GM10248 (cell line): ENCODE measurements around the gene LRTM2.

ENCODE experiments used
- CTCF ChIA-PET: fragments of 300-600 bp; sonication (Branson Sonifier 250); formaldehyde crosslinking; extraction: SDS; loops from one replicate; lab custom pipeline; 2021; ENCODE audit warnings: antibody characterized with exemption; lab: Yijun Ruan, JAX
- POLR2A ChIA-PET: fragments of 350-650 bp; sonication (Branson Sonifier 250); formaldehyde crosslinking; extraction: SDS; loops from one replicate; lab custom pipeline; 2020; ENCODE audit warnings: antibody characterized with exemption; lab: Yijun Ruan, JAX
- DNase-seq: peaks from one replicate; pipeline ENCODE4 v3.0.0; 2012; ENCODE audit errors: extremely low spot score
- CTCF ChIP-seq: IDR thresholded peaks from 2 replicates; pipeline ENCODE4 v1.5.1; 2012; ENCODE audit warnings: mild to moderate bottlenecking, low read depth; ENCODE audit errors: extremely low read depth, missing control alignments, control extremely low read depth

The LRTM2 gene

GRCh38 chr12:1832801-1833595 is 12.6 kb downstream of the LRTM2 start:
- ChIA-PET POLR2A (no interaction called here), CTCF (interaction anchor here (1.2 to 1.9 kb wide), 2 partner anchors 10 to 20 kb away, joined by 3 to 4 read pairs; no protein-coding TSS in a partner anchor)
- no peak for DNase-seq
- no peak for TF ChIP-seq CTCF

DNA sequence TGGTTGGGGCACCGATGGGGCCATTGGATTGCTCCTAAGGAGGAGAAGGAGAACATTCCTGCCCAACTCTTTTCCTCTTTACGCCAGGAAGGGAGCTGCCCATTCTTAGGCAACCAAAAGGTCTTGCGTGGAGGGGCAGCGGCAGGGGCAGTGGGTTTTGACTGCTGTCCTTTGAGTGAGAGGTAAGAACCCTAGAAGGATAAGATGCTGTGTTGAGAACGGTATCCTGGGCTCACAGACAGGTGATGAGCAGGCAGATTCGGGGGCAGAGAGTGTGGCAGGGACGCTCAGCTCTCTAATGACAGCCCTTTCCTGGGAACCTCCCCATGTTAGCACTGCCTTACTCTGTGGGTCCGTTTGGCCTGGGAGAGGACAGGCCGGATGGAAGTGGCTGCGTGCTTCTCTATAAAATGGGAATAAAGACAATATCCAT is 13.2 kb downstream of the LRTM2 start:
- TF ChIP-seq CTCF = no peak
- CTCF ChIA-PET = interaction anchor here (1.2 kb wide), 1 partner anchor 21 kb away, joined by 3 read pairs; no protein-coding TSS in a partner anchor
- no peak for DNase-seq
- POLR2A ChIA-PET = no interaction called here

DNA sequence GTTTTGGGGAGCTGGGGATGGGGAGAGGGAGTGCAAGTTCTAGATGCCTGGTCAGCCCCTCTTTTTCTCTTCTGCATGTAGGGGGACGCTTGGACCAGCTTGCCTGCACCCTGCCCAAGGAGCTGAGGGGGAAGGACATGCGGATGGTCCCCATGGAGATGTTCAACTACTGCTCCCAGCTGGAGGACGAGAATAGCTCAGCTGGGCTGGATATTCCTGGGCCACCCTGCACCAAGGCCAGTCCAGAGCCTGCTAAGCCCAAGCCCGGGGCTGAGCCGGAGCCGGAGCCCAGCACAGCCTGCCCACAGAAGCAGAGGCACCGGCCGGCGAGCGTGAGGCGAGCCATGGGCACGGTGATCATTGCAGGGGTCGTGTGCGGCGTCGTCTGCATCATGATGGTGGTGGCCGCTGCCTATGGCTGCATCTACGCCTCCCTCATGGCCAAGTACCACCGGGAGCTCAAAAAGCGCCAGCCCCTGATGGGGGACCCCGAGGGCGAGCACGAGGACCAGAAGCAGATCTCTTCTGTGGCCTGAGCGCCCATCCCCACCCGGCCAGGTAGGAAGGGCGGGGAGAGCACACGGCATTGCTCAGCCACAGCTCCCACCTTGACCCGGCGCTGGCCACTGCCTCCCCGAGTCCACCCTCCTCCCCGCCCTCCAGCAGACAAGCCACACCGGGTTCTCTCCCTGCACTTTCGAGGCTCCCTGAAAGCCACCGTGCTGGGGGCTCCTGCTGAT is 14.0 kb downstream of the LRTM2 start:
- ChIA-PET POLR2A (no interaction called here), CTCF (interaction anchor here (1.2 kb wide), 1 partner anchor 22 kb away, joined by 3 read pairs; no protein-coding TSS in a partner anchor)
- no peak for TF ChIP-seq CTCF
- no peak for DNase-seq

DNA sequence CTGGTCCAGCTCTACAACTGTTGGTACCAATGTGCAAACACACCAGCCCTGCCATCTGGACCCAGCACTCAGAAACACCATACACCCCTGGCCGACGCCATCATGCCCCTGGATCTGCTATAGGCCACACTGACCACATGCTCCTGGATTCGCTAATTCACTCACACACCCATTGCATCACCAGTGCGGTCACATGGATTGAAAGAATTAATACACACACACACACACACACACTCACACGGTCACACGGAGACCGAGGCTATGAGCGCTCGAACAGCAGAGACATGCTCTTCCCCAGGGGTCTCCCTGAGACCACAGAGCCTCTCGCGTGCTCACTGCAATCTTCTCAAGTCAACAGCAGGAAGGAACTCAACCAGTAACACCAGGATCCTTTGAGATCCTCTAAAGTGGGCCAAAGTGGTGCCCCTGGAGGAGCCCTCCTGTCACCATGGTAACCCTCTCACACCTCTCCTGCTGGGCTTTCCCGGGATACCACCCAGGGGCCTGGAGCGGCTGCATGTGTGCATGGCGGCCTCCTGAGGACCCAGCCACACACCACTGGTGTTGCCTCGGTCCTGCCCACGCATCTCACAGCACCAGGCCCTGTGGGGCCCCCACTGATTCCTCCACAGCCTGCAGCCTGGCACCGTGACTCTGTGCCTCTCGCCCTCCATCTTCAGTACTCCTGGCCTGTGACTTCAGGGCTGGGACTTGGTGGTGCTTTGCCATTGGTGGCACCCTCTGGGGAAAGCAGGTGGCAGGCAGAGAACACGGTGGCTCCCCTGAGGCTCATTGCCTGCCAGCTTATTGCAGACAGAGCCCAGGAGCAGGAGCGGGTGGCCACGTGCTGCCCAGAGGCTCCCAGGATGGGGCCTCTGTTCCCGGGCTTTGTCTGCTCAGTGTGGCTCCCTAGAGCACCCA is 15.1 kb downstream of the LRTM2 start:
- POLR2A ChIA-PET = no interaction called here
- no peak for DNase-seq
- CTCF ChIA-PET = no interaction called here
- no peak for TF ChIP-seq CTCF

DNA sequence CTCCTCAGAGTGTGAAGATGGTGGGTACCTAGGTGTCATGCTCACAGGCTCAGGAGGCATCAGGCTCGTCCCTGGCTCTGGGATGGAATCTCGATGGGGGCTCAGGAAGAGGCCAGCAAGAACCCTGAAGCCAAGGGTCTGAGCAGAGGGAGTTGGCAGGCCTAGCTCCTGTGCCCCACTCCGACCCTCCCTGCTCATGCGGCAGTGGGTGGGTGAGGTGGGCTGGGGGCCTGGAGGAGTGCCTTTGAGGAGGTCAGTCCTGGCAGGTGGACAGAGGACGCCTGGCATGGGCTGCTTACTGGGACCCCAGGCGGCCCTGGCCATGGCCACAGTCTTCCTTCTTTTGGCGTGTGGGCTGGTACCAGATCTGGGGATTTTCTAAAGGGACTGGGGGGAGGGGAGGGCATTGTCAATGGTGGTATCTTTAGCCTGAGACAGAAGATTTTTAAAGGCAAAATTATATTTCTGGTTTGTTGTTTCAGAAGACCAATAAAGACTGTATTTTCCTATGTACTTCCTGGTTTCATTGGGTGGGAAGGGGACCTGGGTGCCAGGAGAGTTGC is 16.0 kb downstream of the LRTM2 start:
- TF ChIP-seq CTCF = no peak
- ChIA-PET CTCF (no interaction called here), POLR2A (no interaction called here)
- DNase-seq = no peak

DNA sequence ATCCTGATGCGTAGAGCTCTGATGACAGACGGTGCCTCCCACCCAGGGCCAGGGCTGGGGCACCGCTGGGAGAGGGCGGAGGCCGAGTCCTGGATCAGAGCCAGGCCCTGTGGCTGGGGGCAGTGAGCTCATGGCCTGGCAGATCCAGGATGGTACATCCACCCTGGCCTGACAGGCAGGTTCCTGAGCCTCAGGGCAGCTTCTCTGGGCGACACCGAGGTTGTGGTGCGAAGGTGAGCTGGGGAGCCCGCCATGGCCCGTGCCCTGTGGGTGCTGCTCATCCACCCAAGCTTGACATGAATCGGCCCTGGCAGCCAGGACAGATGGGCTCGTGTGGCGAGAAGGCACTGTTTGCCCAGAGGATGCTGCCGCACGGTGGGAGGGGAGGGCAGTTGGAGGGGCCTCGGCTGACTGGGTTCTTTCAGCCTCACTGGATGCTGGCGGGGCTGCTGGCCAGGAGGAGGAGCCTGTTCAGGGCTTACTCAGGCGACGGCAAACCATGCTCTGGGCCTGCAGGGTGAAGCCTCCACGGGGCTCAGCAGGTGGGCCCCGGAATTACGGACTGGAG is 16.6 kb downstream of the LRTM2 start:
- TF ChIP-seq CTCF = no peak
- POLR2A ChIA-PET = no interaction called here
- DNase-seq = no peak
- CTCF ChIA-PET = interaction anchor here (0.8 kb wide), 1 partner anchor 103 kb away, joined by 3 read pairs; no protein-coding TSS in a partner anchor
